HG02981 (cell line): ENCODE measurements around the gene CLEC4F.

ENCODE experiments used
- ATAC-seq: cut with Tn5 transposase; IDR thresholded peaks from one replicate; pipeline ENCODE4 v1.9.1; 2021; ENCODE audit warnings: mild to moderate bottlenecking, moderate library complexity; ENCODE audit not compliant: unreplicated experiment

Gene CLEC4F, protein sequence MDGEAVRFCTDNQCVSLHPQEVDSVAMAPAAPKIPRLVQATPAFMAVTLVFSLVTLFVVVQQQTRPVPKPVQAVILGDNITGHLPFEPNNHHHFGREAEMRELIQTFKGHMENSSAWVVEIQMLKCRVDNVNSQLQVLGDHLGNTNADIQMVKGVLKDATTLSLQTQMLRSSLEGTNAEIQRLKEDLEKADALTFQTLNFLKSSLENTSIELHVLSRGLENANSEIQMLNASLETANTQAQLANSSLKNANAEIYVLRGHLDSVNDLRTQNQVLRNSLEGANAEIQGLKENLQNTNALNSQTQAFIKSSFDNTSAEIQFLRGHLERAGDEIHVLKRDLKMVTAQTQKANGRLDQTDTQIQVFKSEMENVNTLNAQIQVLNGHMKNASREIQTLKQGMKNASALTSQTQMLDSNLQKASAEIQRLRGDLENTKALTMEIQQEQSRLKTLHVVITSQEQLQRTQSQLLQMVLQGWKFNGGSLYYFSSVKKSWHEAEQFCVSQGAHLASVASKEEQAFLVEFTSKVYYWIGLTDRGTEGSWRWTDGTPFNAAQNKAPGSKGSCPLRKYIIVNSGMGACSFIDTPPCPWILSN

DNA sequence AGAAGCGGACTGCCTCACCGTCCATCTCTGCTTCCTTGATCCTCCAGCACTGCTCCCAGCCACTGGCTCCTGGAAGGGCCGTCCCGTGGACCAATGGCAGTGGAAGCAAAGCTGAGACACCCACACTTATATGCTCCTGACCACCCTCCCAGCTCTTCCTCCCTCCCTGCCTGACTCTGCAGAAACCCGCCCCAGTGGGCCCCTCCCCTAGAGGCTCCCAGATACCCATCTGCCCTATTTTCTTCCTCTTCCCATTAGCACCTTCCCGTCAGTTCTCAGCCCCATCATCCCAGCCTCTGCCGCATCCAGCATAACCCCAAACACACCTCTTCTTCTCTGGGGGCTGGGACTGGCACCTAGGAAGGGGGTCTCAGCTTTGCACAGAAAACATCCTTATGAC lies at the start of gene CLEC4F:
Gene CLEC4F, minus strand, starts transcription at position 101 of the 400 bp plus-strand sequence. Its CDS starts 76 bp downstream, at position 25.
- no peak for ATAC-seq

DNA sequence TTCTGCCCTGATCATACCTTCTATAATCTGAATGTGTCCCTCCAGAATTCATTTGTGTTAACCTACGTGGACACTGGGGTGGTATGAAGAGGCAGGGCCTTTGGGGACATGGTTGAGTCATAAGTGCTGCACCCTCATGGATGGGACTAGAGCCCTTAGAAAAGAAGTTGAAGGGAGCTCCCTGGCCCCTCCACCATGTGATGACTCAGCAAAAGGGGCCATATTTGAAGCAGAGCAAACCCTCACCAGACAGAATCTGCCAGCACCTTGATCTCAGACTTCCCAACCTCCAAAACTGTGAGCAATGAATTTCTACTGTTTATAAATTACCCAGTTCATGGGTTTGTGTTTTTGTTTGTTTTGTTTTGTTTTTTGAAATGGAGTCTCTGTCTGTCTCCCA lies 48.6 kb upstream of the CLEC4F start:
- ATAC-seq: no peak

DNA sequence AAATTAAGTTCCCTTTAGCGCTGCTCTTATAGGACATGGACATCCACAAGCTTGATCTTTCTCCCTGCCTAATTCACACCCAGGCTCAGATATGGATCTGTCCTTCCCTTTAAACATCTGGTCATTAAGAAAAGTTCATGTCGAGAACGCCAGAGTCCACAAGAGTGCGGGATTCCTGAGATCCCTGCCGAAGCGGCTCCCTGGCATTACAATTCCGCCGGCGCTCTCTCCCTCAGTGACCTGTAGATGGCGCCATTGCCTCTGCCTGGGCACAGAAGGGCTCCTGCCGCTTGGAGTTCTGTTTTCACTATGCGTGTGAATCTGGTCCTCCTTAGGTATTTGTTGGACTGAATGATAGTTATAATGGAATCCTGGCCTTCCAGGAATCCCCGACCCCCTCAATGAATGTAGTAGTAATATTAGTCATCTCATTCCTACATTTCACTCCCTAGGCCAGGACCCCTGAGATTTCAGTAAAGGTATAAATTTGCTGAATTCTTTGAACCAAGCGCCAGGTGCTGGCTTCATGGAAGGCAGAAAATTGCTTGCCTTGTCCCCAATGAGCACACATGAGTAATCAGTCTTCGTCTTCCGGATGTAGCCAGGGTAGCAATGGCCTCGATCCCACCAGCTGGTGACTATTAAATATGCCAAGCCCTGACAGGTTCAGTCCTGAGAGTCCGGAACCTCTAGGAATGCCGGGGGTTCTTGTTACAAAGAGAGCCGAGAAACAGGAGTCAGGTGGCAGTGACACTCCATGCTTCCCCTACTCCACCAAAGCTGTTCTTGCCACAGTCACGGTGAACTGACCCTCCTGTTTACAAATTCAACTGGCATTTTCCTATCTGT lies 41.6 kb upstream of the CLEC4F start:
- ATAC-seq: peak; percentile 56

DNA sequence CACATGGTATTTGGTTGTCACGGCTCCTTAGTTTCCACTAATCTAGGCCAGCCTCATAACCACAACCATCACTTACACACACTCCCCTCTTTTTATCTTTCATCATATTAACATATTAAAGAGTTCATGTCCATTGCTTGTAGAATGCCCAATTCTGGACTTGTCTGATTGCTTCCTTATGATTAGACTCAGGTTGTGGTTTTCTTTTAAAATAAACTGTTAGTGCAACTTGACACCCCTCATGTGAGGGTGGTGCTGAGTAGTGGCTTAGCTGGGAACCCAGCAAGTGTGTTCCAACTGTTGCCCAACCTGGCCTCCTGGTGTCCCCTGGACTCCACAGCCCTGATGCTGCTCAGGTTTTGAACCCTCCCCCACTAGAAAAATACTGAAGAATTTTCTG lies 35.3 kb upstream of the CLEC4F start:
- ATAC-seq: no peak

DNA sequence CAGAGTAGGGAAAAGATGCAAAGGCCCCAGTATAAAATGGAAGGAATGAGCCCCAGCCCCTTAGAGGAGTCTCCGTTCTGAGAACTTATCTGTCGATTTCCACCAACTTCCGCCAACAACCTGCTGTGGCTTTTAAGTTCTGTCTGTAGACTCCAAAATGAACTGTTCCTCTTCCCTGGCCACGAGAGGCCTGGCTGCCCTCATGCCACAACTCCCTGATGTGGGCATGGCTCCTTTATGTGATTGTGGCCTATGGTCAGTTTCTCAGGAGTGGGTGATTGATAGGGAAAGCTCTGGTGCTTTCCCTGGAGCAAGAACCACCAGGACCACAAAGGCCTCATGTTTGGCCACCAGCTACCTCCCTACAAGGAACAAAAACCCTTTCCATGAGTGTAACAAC lies 34.0 kb upstream of the CLEC4F start:
- ATAC-seq: no peak

DNA sequence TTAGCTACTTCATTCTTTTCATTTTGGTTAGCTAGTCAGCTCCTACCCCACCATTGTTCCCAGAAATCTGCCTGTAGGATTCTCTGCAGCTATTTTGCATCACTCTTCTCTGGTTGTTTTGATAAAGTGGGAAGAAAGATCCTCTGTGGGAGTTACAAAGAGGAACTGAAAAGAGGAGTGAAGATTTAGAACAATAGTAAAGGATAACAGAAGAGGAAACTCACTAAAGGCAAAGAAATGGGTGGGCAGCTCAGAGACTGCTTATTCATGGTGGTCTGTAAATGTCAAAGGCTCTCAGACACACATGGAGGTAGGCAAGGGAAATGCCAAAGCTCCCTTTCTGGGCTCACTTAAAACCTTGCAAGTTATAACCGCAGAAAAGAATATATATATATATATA lies 32.4 kb upstream of the CLEC4F start:
- no peak for ATAC-seq

DNA sequence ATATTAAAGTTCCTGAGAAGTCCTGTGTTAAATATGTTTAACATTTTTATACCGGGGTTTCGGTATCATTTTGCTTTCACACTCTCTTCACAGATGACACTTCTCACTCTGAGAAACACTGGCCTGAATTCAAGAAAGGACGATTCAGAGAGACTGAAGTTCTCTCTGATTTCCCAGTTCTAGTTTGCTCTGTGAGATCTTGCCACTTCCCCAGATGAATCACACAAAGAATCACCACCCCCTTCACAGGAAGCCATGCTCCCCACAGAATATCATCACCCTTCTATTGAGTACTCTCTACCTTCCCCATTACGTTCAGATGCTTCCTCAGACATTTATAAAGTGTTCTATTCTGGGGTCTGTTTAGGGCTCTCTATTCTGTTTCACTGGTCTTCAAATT lies 31.3 kb upstream of the CLEC4F start:
- no peak for ATAC-seq

DNA sequence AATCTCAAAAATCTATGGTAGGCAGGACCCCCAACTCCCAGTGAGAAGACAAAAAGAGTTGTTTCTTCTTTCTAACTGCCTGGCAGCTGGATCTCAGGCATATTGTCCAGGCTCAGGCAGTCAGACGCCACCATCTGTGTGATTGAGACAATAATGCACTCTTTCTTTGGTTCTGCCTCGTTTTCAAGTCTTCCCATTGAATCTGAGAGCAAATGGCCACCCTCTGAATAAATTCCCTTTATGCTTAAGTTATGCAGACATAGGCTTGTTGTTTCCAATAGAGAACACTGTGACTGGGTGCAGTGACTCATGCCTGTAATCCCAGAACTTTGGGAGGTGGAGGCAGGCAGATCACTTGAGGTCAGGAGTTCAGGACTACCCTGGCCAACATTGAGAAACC lies 30.5 kb upstream of the CLEC4F start:
- ATAC-seq: no peak

DNA sequence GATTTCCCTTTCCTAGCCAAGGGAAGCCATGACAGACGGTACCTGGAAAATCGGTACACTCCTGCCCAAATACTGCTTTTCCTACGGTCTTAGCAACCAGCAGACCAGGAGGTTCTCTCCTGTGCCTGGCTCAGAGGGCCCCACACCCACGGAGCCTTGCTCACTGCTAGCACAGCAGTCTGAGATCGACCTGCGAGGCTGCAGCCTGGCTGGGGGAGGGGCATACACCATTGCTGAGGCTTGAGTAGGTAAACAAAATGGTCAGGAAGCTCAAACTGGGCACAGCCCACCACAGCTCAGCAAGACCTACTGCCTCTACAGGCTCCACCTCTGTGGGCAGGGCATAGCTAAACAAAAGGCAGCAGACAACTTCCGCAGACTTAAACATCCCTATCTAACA lies 22.0 kb upstream of the CLEC4F start:
- no peak for ATAC-seq

DNA sequence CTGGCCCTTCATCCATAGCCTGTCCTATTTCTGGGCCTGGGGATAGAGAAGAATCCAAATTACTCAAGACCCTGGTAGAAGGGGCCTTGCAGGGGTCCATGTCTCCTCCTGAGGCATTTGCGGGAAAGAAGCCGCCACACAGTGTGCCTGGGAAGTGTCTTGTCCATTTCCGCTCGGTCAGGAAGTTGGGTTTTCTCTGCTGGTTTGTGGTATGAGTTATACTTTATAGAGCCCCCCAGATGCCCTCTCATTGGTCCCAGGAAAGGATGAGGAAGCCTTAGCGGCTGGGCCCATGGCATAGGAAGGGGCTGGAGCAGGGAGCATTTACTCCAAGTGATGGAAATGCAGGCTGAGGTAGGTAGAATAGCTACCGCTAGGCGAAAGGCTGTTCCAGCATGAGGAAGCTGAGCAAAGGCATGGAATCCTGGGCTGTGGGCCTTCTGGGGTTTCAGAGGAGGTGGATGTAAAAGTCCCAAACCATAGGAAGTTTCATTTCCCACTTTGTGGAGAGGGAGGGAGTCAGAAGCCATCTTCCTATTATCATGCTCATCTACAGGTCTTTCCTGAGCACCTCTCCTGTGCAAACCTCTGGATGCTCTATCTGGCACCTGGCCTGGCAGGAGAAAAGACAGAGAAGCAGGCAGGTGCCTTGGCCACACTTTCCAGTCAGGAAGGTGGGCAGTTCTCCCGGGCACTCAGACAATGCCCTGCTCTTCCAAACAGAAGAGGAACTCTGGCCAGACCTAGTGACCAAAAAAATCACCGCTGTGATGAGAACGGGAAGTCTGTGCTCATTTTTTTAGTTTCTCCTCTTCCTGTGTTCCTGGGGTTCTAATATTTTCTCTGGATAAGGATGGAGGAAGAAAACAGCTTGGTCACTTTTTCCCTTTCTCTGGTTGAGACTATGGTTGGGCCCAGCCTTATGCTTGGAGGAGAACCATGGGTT lies 17.9 kb upstream of the CLEC4F start:
- no peak for ATAC-seq

DNA sequence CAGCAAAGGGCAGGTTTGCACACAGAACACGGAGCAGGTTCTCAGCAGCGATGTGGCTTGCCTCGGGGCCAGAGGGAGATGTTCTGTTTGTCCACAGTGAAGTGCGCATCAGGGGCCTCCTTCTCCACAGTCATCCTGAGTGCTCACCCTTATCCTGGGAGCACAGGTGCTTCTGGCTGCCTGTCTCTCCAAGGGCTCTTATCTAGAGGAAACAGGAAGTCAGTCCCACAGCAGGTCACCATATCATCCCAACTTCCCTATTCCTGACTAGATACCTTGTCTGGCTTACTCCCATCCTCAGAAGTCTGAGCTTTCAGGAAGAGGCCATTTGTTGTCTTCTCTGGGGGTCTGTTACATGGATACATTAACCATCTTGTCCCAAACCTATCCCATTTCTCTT lies 15.2 kb upstream of the CLEC4F start, which contains the start of gene CD207:
Gene CD207, minus strand, starts transcription at position 174 of the 400 bp plus-strand sequence. Its CDS starts 40 bp downstream, at position 134.
- no peak for ATAC-seq

DNA sequence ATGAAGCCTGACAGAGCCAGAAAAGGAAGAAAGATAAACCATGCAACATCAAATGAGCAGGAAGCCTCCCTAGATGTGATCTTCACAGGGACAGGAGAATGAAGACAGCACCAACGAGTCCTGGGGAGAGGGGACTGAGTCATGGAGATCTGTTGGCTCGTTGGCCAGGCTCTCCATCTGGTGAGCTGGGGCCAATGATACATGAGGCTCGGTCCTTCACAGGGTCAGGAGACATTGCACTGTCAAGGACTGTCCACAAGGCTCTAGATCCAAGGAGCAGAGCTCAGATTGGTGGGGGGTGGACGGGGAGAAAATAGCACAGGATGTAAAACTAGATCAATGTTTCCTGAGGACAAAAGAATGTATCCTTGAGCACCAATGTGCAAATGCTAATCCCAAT lies 14.5 kb upstream of the CLEC4F start:
- ATAC-seq: no peak

DNA sequence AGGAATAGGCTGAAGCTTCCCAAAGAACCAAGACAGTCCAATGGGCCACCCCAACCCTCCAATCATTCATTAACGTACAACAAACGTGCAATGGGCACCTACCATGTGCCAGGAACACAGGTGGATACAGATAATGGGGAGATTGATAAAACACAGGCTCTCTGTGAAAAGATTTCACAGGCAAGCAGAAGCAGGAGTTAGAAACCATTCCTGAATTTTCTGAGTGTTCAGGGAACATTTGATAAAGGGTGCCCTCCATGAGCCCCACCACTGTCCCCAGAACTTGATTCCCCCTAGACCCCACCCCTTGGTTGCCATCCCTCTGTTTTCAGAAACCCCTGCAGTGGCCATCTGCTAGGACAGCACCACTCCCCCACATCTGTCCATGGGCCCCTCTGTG lies 13.7 kb upstream of the CLEC4F start:
- no peak for ATAC-seq

DNA sequence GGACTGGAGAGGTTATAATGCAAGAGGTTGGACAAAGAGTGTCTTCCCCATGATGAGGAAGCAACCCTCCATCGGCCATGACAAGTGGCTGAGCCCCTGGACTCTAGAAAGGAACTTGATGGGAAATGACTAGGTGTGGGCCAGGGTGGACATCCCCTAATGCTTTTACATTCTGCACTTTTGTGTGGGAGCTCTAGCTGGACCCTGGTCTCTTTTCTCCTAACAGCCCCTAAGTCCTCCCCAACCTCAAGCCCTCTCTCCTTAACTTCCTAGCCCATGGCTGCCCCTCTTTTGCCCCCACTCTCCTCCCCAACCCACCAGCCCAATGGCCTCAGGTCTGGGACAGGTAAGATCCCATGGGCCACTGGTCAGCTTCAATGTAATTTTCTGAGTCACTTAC lies 12.8 kb upstream of the CLEC4F start:
- ATAC-seq: no peak

DNA sequence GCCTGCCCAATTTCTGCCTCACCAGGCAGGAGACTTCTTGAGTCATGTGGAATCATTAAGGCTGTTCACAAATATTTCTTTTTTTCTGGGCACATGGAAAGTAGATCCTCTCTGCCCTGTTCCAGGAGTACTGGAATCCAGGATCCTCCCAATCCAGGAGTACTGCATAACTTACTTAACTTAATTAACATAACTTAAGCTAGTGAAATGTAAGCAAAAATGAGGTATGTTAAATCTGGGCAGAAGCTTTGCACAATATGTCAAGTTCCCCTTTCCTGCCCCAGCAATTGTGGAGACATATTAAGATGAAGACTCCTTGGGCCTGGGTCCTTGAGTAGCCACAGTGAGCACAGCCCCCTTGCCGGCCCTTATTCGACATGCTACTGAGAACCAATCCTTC lies 12.0 kb upstream of the CLEC4F start:
- ATAC-seq: no peak

DNA sequence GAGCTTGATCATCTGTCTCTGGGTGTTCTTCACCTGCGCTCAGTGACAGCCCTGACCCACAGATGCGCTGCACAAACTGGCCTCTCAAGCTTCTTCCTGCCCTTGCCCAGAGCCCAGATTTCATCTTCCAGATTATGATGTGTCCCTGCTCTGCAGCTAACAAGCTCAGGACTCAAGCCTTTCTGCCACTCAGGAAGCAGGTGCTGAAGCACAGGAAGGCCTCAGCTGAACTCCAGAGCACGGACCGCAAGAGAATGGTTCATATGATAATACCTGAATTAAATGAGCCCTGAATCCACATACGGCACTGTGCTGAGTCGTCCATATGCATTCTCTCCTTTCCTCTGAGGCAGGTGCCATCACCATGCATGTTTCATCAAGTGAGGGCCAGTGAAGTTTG lies 11.5 kb upstream of the CLEC4F start:
- ATAC-seq: no peak

DNA sequence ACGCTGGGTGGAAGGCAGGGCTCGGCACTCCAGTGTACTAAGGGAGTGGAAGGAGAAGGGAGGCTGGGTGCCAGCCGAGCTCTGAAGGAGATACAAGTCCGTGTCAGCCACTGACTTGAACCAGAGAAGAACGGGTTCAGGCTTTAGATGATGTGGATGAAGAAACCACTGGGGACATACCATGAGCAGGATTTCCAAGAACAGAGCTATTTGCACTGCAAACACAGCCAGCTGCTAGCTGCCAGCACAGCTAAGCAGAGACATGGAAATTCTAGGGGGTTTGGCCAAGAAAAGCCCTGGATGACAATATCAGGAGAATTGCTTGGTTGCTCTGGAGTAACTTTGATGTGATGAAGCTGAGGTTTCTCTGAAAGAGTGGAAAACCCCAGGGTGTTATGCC lies 10.0 kb upstream of the CLEC4F start:
- no peak for ATAC-seq

DNA sequence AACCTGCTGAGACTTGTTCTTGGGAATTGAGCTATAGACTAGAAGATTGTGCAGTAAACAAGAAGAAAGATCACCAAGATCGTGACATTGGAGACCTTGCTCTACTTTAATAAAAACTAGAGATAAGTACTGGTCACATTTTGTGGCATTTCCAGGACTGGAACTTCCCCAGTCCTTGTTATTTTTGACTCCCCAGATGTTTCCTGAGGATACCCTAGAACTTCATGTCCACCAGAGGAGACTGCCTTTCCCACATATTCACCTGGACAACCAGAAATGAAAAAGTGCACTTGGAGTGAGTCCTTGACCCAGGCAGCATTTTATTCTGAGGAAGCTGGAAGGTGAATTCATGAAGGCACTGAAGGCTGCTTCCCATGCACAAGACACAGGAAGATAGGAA lies 9.5 kb upstream of the CLEC4F start:
- no peak for ATAC-seq

DNA sequence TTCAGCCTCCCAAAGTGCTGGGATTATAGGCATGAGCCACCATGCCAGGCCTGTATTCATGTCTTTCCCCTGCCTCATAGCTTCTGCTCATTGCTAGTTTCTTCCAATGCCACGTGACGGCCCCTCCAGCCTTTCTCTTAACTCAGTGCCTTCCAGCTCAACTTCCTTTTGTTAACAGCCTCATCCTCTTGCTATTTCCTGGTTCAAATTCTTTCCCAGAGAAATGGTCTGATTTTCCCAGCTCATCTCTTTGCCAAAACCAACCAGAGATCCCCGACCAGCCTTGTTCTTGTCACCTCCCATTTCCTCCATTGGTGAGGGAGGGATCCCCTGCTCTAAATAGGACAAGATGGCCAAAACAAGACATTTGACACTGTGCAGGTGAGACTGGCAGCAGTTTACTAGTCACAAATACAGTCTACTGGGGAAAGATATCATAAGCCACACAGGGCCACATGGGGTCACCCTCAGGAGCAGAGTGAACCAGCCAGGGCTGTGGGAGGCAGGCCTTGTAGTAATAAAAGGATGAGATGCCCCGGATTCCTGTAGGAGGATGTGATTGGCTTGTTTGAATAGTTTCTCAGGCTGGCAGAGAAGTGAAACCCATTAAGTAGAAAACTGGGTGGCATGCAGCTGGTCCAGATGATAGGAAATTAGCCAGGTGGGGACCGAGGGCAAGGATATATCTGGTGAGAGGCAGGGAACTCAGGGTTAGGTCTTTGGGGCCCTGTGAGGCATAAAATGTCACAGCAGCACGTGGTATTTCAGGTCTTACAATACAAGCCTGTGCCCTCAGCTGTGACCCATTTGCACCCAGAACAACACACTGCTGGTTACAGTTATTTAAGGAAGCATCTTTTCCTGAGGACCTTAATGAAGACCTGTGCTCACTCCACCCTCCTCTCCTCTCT lies 8.8 kb upstream of the CLEC4F start:
- no peak for ATAC-seq

DNA sequence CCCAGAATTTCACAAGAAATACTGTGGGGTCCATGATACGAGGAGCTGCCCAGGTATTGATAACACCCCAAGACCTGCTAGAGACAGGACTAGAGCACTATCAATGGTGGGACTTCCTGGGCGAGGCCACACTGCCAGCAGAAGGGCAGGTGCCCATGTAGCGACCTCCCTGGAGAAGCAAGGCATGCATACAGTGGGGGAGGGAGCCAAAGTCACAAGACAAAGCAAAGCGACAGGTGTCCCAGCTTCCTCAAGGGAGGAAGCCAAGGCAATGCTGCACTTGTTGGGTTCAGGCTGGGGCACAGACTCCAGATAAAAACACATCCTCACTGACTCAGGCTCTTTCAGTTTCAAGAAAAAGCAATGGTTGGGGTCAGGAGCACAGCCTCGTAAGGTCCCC lies 7.7 kb upstream of the CLEC4F start:
- ATAC-seq: no peak
